Pons (tissue), 1 donor: ENCODE data around the gene B4GALT4.
"Not testable (repeated sequence)": the region's sequence is repeated elsewhere in the genome, so short reads cannot be mapped to it uniquely, and the experiment has no call there.

Source experiments
- DNase-seq: peaks from one replicate; pipeline ENCODE4 v3.0.0-alpha.2; 2016; ENCODE audit warnings: low spot score

Gene B4GALT4, protein sequence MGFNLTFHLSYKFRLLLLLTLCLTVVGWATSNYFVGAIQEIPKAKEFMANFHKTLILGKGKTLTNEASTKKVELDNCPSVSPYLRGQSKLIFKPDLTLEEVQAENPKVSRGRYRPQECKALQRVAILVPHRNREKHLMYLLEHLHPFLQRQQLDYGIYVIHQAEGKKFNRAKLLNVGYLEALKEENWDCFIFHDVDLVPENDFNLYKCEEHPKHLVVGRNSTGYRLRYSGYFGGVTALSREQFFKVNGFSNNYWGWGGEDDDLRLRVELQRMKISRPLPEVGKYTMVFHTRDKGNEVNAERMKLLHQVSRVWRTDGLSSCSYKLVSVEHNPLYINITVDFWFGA

DNA sequence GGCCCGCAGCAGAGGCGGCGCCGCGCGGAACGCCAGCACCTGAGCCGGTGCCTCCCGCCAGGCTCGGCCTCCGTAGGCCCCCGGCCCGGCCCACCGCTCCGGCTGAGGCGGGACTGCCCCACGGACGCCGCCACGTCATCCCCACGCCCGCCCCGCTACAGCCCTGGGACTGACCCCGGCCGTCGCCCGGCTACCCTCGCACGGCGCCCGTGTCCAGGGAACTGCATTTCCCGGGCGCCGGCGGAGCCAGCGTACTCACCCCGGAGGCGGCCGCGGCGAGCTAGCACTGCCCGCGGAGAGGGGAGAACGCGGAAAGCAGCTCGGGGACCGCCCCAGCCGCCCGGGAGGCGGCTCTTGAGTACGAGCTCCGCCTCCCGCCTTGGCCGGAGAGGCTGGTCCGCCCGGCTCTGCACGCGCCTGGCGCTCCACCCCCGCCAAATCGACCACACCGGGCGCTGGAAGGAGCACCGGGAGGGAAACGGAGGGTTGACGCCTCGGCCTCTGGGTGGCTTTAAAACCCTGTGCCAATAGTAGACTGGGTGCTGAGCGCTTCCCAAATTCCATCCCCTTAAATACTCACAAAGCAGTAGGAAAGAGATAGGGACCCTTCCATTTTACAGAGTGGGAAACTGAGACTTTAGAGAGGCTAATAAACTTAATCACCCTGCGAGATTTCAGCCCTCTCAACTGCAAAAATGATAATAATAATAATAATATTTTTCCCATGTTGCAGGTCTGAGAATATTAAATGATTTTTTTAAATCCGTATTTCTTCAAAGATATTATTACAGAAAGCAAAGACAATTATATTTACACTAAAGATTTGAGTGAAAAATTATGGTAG lies at the start of gene B4GALT4:
Gene B4GALT4 (minus strand): TSS at position 288 of the 844 bp plus-strand sequence. CDS start 10,779 bp downstream, outside the sequence.
- DNase-seq, result peak; percentile 76

DNA sequence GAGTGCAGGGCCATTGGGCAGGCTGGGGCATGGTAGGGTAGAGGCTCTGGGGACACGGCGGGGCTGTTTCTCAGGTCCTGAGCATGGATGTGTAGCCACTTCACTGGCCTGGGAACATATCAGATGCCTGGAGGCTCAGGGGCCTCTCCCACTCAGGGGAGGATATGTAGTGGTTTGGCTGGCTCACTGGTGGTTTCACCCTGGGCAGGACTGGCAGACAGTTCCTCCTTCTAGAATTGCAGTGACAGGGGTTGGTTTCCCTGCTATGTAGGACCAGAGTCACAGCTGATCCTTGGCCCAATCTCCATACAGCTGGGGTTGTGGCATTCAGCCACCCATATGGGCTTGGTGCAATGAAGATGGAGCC lies 48.7 kb upstream of the B4GALT4 start:
- DNase-seq, result no peak

DNA sequence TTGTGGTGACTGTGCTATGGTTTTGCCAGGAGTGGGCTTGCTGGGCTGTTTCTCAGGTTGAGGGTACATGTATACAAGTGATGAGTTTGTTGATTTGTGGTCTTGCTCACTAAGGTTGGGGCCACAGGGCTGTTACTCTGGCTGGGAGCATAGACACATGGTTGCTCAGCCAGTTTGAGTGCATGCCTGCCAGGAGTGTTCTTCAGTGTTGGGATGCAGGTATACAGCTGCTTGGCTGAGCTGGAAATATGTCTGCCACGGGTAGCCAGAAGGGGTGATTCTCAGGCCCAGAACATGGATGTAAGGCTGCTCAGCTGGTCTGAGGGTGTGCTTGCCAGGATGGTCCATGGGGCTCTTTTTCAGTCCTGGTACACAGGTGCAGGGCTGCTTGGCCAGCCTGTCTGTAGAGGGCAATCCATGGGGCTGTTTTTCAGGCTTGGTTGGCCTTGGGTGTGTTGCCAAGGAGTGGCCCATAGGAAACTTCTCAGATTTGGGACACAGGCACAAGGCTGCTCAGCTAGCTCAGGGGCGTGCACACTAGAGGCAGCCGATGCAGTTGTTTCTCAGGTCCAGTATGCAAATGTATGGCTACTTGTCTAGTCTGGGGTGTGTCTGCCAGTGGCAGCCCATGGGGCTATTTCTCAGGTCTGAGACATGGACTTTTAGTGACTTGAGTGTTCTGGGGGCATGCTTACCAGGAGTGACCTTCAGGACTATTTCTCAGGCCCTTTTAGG lies 48.2 kb upstream of the B4GALT4 start:
- DNase-seq, result no peak

DNA sequence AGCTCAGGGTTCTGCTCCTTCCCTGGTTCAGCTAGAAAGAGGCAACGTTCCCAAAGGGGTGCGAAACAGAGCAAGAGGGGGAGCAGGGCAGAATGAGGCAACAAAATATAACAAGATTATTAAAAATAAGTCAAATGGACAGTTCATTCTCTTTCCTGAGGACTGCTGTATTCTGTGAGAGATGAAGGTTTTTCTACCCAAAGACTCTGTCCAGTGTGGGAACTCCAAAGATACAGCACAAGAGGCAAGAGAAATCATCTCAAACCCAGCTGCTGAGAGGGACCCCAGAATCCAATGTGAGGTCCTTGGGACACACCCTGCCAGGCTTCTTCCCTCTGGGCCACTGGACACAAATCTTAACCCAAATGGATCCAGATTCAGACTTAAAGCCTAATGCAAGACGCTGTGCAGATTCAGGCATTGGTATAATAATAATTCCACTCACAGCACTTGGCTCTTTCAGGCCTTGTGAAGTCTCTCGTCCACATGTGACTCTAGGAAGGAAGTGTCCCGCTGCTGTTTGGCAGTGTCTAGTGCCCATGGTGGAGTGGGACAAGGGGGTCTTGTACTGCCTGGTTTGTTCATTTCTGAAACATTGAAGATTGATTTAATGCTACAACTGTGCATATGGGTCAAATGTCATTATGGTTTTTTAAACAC lies 39.0 kb upstream of the B4GALT4 start:
- no peak for DNase-seq

DNA sequence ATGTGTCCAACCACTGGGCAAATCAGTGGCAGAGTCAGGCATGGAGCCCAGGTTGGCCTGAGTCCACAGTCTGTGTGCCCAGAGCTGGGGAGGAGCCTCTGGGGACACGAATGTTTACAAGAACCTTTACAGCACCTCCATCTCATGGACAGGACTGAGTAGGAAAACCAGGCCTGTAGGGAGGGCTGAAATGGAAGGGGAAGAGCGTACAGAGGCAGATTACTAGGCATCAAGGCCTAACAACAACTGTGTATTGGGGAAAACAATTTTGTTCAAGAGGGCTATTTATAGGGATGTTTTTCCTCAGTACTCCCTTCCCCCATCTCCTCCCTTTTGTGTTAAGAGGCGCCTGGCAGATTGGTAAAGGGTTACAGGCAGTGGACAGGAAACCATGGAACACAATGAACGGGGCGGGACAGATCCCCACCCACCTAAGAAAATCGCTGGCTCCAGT lies 38.5 kb upstream of the B4GALT4 start:
- no peak for DNase-seq

DNA sequence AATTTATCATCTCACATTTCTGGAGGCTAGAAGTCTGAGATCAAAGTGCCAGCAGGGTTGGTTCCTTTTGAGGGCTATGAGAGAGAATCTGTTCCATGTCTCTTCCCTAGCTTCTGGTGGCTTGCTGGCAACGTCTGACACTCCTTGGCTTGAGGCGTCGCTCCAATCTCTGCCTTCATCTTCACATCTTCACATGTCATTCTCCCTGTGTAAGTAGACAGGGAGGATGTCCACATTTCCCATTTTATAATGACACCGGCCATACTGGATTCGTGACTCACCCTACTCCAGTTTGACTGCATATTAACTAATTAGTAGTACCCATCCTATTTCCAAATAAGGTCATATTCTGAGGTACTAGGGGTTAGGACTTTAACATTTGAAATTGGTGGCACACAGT lies 36.0 kb upstream of the B4GALT4 start:
- DNase-seq, result no peak

DNA sequence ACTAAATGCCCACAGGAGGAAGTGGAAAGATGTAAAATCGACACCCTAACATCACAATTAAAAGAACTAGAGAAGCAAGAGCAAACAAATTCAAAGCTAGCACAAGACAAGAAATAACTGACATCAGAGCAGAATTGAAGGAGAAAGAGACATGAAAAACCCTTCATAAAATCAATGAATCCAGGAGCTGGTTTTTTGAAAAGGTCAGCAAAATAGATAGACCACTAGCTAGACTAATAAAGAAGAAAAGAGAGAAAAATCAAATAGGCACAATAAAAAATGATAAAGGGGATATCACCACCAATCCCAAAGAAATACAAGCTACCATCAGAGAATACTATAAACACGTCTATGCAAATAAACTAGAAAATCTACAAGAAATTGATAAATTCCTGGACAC lies 29.5 kb upstream of the B4GALT4 start:
- not testable (repeated sequence) for DNase-seq

DNA sequence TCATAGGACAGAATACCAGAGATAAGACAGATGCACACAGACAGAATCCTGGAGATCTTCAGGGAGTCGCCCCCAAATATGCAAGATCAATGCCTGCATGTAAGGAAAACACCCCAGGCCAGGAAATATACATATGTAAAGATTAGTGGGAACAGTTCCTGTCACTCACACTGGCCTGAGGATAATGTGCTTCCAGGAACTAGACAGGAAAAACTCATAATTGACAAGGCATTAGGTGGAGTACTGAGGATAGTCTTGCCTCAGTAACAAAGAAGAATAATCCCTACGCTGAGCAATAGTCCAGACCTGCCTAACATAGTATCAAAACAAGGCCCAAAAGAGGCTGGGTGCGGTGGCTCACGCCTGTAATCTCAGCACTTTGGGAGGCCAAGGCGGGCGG lies 20.4 kb upstream of the B4GALT4 start:
- no peak for DNase-seq

DNA sequence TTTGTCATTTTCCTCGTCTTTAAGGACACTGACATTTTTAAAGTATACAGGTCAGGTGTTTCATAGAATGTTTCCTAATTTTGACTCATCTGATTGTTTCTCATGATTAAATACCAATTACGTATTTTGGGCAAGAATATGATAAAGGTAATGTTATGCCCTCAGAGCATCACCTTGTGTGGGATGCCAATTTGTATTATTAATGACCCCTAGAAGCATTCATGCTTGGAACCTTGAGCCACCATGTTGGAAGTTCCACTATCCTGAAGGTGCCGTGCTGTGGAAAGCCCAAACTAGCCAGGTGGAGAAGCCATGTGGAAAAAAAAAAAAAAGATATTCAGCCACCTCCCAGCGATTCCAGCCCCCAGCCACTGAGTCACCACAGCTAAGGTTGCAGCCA lies 19.1 kb upstream of the B4GALT4 start:
- DNase-seq, result no peak

DNA sequence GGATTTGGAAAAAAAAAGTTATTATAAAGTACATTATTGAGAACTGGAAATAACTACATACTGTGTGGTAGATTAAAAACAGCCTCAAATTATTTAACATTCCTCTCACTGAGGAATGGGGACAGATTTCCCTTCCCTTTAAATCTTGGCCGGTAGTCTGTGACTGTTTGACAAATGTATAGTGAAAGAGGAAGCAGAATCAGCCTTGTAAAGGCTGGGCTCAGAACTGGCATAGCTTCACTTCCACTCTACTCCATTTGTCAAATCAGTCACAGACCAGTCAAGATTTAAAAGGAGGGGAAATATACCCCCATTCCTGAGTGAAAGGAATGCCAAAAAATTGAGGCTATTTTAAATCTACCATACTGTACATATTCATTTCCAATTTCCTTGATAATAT lies 18.2 kb upstream of the B4GALT4 start:
- peak; percentile 67 for DNase-seq

DNA sequence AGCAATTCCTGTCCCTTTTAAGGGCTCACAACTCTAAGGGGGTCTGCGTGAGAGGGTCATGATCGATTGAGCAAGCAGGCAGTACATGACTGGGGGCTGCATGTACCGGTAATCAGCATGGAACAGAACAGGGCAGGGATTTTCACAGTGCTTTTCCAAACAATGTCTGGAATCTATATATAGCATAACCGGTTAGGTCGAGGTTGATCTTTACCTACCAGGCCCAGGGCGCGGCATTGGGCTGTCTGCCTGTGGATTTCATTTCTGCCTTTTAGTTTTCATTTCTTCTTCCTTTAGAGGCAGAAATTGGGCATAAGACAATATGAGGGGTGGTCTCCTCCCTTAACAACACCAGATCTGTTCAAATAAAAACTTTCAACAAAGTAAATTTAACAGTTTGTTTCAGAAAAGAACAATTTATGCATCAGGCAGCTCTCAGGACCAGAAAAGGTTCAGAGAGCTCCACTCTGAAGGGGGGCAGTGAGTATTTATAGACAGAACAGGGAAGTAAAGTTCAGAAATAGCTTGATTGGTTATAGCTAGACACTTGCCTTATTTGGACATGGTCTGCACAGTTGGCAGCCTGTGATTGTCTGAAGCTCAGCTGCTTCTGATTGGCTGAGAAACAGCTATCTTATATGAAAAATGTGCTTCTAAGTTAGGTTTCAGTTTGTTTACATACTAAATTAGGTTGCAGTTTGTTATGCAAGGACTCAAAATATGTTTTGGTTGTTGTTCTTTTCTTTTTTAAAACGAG lies 17.2 kb upstream of the B4GALT4 start:
- DNase-seq, result peak; percentile 59

DNA sequence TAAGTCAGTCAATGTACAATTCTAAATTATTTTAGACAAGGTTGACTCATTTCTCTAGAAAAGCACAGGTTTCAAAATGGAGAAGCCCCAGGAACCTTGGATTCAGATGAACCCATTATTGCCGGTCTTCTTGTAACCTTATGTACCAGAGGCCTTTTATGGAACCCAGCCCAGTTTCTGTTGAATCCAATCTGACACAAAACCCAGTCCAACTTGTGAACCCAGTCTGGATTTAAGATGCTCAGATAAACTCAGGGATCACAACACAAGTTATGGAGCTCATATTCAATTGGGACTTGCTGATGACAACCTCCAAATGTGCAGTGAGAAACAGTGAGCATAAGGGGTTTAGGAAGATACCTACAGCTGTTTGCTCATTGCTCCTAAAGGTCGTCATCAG lies 16.4 kb upstream of the B4GALT4 start:
- no peak for DNase-seq

DNA sequence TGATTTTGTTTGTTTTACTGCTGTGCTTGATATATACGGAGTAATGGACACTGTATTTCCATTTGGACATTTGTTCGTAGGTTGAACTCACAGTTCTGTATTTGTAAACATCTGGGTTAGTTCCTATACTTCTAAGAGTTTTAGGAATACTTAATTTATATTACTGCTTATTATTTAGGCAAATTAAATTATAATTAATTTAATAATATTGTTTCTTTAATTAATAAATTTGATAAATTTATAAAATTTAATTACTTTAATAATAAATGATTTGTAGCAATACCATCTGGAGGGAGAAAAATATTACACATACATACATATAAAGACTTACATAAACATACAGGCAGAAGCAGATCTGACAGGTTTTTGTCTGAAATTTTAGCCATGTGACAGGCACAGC lies 14.5 kb upstream of the B4GALT4 start:
- DNase-seq, result no peak

DNA sequence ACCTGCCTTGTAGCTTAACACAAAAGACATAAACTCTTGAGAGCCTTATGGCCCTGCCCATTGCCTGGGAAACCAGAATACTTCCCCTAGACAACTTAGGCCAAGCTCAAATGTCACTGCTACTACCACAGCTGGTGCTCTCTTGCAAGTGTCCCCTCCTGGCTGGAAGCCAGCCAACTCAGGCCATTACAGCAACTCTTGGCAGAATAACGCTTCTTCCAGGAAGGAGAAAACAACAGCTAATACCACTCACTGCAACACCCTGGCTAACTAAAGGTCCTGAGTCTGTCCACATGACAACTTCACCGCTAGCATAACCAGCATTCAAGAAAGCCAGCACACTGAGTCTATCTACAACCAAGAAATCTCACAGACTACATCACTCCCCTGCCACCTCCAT lies 5.1 kb upstream of the B4GALT4 start:
- no peak for DNase-seq

DNA sequence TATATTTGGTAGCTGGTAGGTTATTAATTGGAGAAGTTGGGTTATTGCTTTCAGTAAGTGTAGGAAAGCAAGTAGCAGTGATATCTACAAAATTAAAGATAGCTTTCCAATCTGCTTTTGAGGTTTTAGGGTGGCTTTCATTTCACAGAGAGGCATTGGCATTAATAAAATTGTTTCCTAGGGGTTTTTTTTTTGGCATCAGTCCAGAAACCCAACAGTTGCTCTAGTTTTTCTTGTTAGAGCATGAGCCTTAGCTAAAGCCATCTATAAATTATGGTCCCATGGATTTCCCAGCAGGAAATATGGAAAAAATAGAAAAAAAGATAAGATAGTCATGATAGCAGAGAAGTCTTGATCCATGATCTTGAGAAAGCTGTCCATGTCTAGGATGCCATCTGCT lies 3.0 kb upstream of the B4GALT4 start:
- no peak for DNase-seq

DNA sequence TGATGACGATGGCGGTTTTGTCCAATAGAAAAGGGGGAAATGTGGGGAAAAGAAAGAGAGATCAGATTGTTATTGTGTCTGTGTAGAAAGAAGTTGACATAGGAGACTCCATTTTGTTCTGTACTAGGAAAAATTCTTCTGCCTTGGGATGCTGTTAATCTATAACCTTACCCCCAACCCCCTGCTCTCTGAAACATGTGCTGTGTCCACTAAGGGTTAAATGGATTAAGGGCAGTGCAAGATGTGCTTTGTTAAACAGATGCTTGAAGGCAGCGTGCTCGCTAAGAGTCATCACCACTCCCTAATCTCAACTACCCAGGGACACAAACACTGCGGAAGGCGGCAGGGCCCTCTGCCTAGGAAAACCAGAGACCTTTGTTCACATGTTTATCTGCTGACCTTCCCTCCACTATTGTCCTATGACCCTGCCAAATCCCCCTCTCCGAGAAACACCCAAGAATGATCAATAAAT lies 2.4 kb upstream of the B4GALT4 start:
- DNase-seq, result not testable (repeated sequence)

DNA sequence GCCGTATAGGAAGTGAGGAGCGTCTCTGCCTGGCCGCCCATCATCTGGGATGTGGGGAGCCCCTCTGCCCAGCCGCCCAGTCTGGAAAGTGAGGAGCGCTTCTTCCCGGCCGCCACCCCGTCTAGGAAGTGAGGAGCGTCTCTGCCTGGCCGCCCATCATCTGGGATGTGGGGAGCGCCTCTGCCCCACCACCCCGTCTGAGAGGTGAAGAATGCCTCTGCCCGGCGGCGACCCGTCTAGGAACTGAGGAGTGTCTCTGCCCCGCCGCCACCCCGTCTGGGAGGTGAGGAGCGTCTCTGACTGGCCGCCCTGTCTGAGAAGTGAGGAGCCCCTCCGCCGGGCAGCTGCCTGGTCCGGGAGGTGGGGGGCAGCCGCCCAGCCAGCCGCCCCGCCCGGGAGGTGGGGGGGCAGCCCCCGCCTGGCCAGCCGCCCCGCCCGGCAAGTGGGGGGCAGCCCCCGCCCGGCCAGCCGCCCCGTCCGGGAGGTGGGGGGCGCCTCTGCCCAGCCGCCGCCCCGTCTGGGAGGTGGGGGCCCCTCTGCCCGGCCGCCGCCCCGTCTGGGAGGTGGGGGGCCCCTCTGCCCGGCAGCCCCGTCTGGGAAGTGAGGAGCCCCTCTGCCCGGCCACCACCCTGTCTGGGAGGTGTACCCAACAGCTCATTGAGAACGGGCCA lies 1.8 kb upstream of the B4GALT4 start:
- not testable (repeated sequence) for DNase-seq

DNA sequence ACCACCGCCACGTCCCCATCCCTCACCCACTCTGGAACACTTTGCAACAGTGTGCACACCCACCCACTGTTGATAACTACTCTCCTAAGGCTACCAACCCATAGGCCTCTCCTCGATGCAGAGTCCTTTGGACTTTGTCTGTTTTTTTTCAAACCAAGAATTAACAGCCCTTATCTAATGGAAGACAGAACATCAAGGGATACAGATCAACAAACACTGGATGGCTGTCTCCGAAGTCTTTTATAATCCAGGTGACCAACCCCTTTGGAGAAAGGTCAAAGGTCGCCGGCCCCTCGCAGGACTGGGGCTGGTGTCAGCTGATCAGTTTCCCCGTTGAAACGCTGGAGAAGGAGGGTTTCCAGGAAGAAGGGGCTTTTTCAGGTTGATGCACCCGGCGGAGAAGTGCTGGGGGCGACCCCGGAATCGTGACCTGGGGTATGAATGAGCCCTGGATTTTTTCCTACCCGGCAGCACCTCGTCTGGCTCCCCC lies 532 bp downstream of the B4GALT4 start:
- peak; percentile 39 for DNase-seq

DNA sequence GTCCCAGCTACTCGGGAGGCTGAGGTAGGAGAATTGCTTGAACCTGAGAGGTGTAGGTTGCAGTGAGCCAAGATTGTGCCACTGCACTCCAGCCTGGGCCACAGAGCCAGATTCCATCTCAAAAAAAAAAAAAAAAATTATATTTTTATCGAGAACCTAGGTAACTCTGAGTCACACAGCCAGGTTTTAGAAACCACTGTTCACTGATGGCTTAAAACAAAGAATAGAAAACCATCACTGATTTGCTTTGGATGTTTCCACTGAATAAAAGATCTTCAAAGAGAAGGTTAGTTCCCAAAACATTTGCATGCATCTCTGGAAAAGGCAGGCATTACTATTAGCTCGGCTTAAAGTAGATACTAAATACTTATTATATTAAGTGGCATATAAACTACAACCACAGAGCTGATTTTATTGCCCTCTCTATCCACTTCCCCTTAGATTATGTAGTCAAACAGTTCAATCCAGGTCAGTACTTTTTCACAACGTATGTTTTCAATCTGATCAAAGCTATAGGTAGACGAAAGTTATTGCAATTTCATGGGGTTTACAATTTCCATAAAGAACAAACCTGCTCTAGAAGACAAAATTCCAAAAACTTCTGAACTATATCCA lies 1.4 kb downstream of the B4GALT4 start:
- DNase-seq, result peak; percentile 15

DNA sequence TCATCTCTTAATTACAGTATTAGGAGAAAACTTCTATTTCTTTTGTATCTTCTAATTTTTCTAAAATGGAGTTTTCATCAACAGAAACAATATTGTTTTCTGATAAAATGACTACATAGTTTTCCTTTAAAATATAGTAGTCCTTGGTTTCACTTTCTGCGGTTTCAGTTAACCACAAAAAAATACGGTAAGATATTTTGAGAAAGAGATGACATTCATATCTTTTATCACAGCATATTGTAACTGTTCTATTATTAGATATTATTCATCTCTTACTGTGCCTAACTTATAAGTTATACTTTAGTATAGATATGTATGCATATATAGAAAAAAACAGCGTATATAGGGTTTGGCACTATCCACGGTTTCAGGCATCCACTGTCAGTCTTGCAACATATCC lies 2.3 kb downstream of the B4GALT4 start:
- DNase-seq, result no peak
